HG02981 (cell line): ENCODE data around the gene GDPGP1.
"Not testable (repeated sequence)": the region's sequence is repeated elsewhere in the genome, so short reads cannot be mapped to it uniquely, and the experiment has no call there.

ENCODE experiments used
- ATAC-seq: cut with Tn5 transposase; IDR thresholded peaks from one replicate; pipeline ENCODE4 v1.9.1; 2021; ENCODE audit warnings: mild to moderate bottlenecking, moderate library complexity; ENCODE audit not compliant: unreplicated experiment

GDPGP1 gene, protein sequence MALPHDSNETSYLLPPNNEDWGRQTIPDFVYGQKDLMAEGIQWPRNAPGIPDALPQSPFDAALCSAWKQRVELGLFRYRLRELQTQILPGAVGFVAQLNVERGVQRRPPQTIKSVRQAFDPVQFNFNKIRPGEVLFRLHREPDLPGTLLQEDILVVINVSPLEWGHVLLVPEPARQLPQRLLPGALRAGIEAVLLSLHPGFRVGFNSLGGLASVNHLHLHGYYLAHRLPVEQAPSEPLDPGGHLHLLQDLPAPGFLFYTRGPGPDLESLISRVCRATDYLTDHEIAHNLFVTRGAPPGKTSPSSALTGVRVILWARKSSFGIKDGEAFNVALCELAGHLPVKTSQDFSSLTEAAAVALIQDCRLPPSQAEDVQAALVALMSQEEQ

GRCh38 chr15:90234096-90234988 is at the start of gene GDPGP1:
TSS of gene GDPGP1 (plus strand) at chr15:90234209. CDS start at chr15:90240909, 6,700 bp downstream.
- ATAC-seq = peak; percentile 63

- peak; percentile 75 for ATAC-seq
These were observed 49.0 kb upstream of the GDPGP1 start for GRCh38 chr15:90184786-90185704.

GRCh38 chr15:90187257-90187868 is 46.6 kb upstream of the GDPGP1 start:
- ATAC-seq = no peak

DNA sequence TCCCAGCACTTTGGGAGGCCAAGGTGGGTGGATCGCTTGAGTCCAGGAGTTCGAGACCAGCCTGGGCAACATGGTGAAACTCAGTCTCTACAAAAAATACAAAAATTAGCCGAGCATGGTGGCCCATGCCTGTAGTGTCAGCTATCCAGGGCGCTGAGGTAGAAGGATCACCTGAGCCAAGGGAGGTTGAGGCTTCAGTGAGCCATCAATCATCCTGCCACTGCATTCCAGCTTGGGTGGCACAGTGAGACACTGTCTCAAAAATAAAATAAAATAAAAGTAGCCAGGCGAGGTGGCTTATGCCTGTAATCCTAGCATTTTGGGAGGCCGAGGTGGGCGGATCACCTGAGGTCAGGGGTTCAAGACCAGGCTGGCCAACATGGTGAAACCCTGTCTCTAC is 45.9 kb upstream of the GDPGP1 start:
- ATAC-seq = not testable (repeated sequence)

DNA sequence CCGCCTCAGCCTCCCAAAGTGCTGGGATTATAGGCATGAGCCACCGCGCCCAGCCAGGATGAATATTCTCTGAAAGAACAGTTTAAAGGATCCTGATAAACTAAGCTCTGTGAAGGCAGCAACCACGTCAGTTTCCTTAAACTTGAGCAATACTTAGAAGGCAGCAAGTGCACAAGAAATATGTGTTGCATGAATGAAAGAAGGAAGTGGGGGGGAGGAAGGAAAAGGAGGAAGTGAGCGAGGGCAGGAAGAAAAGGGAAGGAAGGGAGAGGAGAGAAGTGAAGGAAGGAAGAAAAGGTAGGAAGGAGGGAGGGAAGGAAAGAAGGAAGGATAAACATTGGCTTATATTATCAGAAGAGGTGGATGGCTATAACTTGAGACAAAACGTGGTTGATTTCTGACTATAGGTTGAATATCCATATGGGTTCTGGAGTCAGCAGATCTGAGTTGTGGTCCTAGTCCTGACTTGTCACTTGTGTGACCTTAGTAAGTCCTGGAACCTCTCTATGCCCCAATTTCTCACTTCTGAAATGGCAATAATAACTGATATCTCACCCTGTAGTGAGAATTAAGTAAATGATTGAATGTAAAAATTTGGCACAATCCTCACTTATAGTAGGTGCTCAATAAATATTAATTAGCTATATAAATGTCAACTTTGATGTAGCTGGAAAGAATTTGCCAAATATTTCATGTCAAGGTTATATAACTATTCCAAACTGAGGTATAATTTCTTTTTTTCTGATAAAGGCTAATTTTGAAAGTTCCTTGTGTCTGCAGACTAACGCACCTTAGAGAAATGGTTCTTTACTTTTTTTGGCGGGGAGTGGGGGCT is 44.9 kb upstream of the GDPGP1 start:
- ATAC-seq = no peak

GRCh38 chr15:90189781-90190467 is 44.1 kb upstream of the GDPGP1 start:
- no peak for ATAC-seq

DNA sequence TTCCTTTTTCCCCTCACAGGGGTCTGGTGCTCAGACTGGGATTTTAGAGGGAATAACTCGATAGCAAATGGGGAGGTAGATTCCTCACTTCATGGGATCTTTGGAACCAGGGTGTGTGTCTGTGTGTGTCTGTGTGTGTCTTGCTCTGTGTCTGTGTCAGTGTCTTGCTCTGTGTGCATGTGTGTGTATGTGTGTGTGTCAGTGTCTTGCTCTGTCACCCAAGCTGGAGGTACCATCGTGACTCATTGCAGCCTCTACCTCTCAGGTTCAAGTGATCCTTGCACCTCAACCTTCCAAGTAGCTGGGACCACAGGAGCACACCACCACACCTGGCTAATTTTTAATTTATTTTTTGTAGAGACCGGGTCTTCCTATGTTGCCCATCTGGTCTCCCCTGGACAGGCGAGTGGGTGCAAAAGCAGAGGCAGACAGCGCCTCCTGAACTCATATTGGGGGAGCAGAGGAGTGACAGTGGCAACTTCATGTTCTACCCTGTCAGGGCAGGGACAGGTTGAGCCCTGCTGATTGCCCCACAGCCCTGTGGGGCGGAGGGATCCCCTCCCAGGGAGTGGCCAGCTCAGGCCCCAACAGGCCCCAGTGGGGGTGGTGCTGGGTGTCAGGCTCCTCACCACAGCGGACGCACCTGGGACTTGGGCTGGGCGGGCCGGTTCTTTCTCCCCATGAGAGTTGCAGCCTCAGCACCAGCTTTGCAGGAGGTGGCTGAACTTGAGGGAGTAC is 43.2 kb upstream of the GDPGP1 start:
- ATAC-seq = no peak

GRCh38 chr15:90191344-90191687 is 42.7 kb upstream of the GDPGP1 start:
- ATAC-seq = no peak

- ATAC-seq = peak; percentile 57
These were observed 42.1 kb upstream of the GDPGP1 start for GRCh38 chr15:90191794-90192509.

GRCh38 chr15:90192961-90193786 is 40.8 kb upstream of the GDPGP1 start:
- ATAC-seq = no peak

GRCh38 chr15:90194655-90195054 is 39.4 kb upstream of the GDPGP1 start:
- ATAC-seq = no peak

DNA sequence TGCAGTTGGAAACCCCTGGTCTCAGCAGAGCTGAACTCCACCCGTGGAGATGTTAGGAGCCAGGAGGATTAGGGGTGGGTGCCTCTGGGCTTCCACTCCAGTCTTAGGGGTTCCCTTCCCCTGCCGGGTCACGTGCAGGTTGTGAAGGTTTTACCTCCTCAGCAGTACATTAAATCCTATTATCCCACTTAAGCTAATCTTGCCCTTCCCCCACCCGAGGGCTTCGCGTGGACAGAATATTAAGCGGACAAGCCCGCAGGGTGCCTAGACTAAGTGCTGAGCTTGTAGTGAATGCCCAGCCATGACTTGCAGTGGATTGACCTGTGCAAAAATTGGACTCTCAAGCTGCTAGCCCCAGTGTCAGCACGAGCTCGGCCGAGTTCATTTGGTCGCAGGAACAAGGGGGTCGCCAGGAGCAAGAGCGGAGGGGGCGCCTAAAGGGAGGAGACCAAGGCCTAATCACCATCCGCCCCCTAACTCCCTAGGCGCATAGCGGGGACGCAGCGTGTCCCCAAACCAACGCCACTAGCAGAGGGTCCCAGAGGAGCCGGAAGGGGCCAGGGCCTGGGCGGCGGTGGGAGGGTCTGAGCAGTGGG is 33.4 kb upstream of the GDPGP1 start:
- peak; percentile 27 for ATAC-seq

- peak; percentile 73 for ATAC-seq
These were observed 32.7 kb upstream of the GDPGP1 start, which contains the start of gene SEMA4B for GRCh38 chr15:90201130-90201943. TSS of gene SEMA4B (plus strand) at chr15:90201330. CDS start at chr15:90201579, 249 bp downstream.

DNA sequence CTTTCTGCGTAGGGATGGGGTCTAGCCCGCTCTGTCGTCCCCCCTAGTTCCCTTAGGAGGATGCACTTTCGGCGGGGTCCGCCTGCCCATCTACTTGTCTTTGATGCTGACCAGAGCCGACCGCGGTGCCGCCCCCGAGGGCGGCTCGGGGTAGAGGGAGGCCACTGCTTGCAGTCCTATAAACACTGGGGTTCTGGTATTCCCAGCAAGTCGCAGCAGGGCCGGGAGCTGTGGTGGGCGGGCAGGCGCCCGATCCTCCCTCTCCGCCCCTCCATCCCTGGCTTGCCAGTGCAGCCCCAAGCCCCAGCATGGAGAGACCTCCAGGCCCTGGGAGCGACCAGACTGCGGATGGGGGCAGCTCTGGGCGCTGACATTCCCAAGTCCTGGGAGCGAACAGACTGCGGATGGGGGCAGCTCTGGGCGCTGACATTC is 32.0 kb upstream of the GDPGP1 start:
- no peak for ATAC-seq

DNA sequence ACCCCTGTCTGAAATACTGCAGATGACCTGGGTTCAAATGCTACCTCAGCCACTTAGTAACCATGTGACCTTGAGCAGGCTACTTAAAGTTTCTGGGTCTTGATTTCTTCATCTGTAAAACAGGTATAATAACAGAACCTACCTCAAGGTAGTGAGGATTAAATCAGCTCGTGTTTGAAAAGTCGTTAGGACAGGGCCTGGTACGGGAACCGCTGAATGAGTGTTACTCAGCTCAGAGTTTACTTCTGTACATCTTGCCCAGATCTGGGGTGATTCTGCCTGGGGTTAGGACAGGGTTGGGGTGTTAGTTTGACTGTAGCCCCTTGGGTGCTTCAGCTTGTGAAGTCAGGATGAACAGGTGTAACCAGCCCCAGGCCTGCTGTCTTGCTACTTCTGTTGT is 31.1 kb upstream of the GDPGP1 start:
- ATAC-seq = no peak
